ENCODE results near the gene EHD2. TPM values are rescaled to one million over a fixed set of nuclear protein-coding genes. Genes with fewer than 3 reads are reported as not detected.
"Not testable (repeated sequence)": the region's sequence is repeated elsewhere in the genome, so short reads cannot be mapped to it uniquely, and the experiment has no call there.

Gene EHD2
- total RNA-seq, 2 donors from 2014 or later, result 91.1 to 98.8 TPM

- ATAC-seq (no peak), DNase-seq (no peak)
- intact Hi-C loops (cut with DNase I), result loop anchor here in 1 of 2 donors (10.0 kb wide), 1 partner anchor 409 kb away; no protein-coding TSS in a partner anchor
These were observed 9.2 kb upstream of the EHD2 start for GRCh38 chr19:47704024-47704423.

GRCh38 chr19:47704656-47705055, 8.6 kb upstream of the EHD2 start:
- ATAC-seq (no peak), DNase-seq (no peak)
- intact Hi-C loops (cut with DNase I), result loop anchor here in 1 of 2 donors (5.0 to 10.0 kb wide), 2 partner anchors 78 to 410 kb away; no protein-coding TSS in a partner anchor

- intact Hi-C loops (cut with DNase I), result loop anchor here in 1 of 2 donors (2.0 to 10.0 kb wide), 3 partner anchors 75 to 413 kb away; no protein-coding TSS in a partner anchor
- DNase-seq (peak; percentile 75), ATAC-seq (peak; percentile 85 to 87)
These were observed 5.9 kb upstream of the EHD2 start for GRCh38 chr19:47707135-47707925.

- intact Hi-C loops (cut with DNase I), result no loop called here
- ATAC-seq (no peak), DNase-seq (no peak)
These were observed 1.5 kb upstream of the EHD2 start for GRCh38 chr19:47711652-47712242.

- no peak for DNase-seq
- no peak for ATAC-seq
- intact Hi-C loops (cut with DNase I), result no loop called here
These were observed 1.1 kb downstream of the EHD2 start for GRCh38 chr19:47714339-47714738.

GRCh38 chr19:47714855-47715254, 1.6 kb downstream of the EHD2 start:
- DNase-seq; intact Hi-C loops (cut with DNase I); ATAC-seq: not testable (repeated sequence)

GRCh38 chr19:47716270-47716937, 3.2 kb downstream of the EHD2 start:
- DNase-seq, result no peak
- intact Hi-C loops (cut with DNase I), result no loop called here
- ATAC-seq, result no peak

- intact Hi-C loops (cut with DNase I); DNase-seq; ATAC-seq: not testable (repeated sequence)
These were observed 5.3 kb downstream of the EHD2 start for GRCh38 chr19:47718415-47719046.

GRCh38 chr19:47719047-47719859, 6.0 kb downstream of the EHD2 start:
- peak; percentile 90 for DNase-seq
- intact Hi-C loops (cut with DNase I), result no loop called here
- peak; percentile 82 to 83 for ATAC-seq

- no peak for DNase-seq
- intact Hi-C loops (cut with DNase I), result no loop called here
- no peak for ATAC-seq
These were observed 7.6 kb downstream of the EHD2 start for GRCh38 chr19:47720669-47721422.

GRCh38 chr19:47723581-47723940, 10.3 kb downstream of the EHD2 start:
- DNase-seq (peak; percentile 76), ATAC-seq (peak in 1 of 2 donors; percentile 41)
- intact Hi-C loops (cut with DNase I), result no loop called here

GRCh38 chr19:47725759-47726401, 12.7 kb downstream of the EHD2 start:
- intact Hi-C loops (cut with DNase I), result no loop called here
- no peak for ATAC-seq
- no peak for DNase-seq

GRCh38 chr19:47726467-47726866, 13.2 kb downstream of the EHD2 start:
- DNase-seq (no peak), ATAC-seq (no peak)
- intact Hi-C loops (cut with DNase I), result no loop called here

GRCh38 chr19:47728295-47728694, 15.1 kb downstream of the EHD2 start:
- intact Hi-C loops (cut with DNase I), result not testable (repeated sequence)

GRCh38 chr19:47729468-47729798, 16.2 kb downstream of the EHD2 start:
- intact Hi-C loops (cut with DNase I), result no loop called here
- DNase-seq (peak; percentile 80), ATAC-seq (peak; percentile 74 to 95)

More at GRCh38 chr19:47728295-47728694, 15.1 kb downstream of the EHD2 start:
- DNase-seq, ATAC-seq: not testable (repeated sequence)

GRCh38 chr19:47729799-47730520, 16.7 kb downstream of the EHD2 start:
- peak; percentile 83 to 93 for ATAC-seq
- peak; percentile 88 for DNase-seq
- intact Hi-C loops (cut with DNase I), result no loop called here

- intact Hi-C loops (cut with DNase I), result no loop called here
- DNase-seq, result no peak
These were observed 17.3 kb downstream of the EHD2 start for GRCh38 chr19:47730521-47730889.

More at GRCh38 chr19:47730521-47730889, 17.3 kb downstream of the EHD2 start:
- ATAC-seq, result no peak

All from left cardiac atrium (tissue), 4 donors.